Measurements from ENCODE around the gene CHD9.
A peak's percentile ranks its signal among the peaks of the same experiment; 100 is the strongest.

The CHD9 gene

DNA sequence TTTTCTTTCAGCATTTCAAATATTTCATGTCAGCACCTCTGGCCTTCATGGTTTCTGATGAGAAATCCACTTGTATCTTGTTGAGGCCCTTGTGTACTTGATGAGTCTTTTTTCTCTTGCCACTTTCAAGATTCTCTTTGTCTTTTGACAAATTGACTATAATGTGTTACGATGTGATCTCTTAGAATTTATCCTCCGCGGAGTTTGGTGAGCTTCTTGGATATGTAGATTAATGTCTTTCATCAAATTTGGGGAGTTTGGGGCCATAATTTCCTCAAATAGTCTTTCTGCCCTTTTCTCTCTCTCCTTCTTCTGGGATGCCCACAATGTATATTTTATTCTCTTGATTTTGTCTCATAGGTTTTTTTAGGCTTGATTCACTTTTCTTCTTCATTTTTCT, 96.0 kb downstream of the CHD9 start:
- no peak for DNase-seq (ENCODE audit: low read depth)
- H3K4me3 ChIP-seq (ENCODE audit: low read depth, low read length): no peak overlapping the region
- TF ChIP-seq, protein P1, sequence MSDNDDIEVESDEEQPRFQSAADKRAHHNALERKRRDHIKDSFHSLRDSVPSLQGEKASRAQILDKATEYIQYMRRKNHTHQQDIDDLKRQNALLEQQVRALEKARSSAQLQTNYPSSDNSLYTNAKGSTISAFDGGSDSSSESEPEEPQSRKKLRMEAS (IDR thresholded peaks at IDR 0.05; ENCODE audit: low read depth, low read length): no peak
- TF ChIP-seq, protein P2, sequence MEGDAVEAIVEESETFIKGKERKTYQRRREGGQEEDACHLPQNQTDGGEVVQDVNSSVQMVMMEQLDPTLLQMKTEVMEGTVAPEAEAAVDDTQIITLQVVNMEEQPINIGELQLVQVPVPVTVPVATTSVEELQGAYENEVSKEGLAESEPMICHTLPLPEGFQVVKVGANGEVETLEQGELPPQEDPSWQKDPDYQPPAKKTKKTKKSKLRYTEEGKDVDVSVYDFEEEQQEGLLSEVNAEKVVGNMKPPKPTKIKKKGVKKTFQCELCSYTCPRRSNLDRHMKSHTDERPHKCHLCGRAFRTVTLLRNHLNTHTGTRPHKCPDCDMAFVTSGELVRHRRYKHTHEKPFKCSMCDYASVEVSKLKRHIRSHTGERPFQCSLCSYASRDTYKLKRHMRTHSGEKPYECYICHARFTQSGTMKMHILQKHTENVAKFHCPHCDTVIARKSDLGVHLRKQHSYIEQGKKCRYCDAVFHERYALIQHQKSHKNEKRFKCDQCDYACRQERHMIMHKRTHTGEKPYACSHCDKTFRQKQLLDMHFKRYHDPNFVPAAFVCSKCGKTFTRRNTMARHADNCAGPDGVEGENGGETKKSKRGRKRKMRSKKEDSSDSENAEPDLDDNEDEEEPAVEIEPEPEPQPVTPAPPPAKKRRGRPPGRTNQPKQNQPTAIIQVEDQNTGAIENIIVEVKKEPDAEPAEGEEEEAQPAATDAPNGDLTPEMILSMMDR (IDR thresholded peaks at IDR 0.05; ENCODE audit: low read depth, low read length): no peak
- no peak for TF ChIP-seq POLR2A (IDR thresholded peaks at IDR 0.05; ENCODE audit: extremely low read depth, insufficient read length)
- no peak for TF ChIP-seq MYC (IDR thresholded peaks at IDR 0.05; ENCODE audit: low read depth, low read length)

DNA sequence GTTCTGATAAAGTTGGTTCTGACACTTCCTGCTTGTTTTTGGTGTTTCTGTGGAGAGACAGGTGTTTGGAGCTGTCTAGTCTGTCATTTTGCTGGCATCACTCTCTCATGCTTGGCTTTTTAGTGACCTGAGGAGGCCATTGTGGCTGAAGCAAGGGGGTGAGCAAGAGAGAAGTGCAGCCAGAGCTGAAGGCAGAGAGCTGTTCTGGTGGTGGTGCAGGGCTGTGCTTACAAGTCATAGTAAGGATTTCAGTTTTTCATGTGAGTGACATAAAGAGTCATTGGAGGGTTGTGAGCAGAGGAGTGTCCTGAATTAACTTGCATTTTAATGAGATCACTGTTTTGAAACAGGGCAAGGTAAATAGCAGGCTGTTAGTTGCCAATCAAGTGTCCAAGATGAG, 97.5 kb downstream of the CHD9 start:
- DNase-seq (ENCODE audit: low read depth): no peak
- no peak overlapping the region for H3K4me3 ChIP-seq (ENCODE audit: low read depth, low read length)
- TF ChIP-seq, protein P2 (IDR thresholded peaks at IDR 0.05; ENCODE audit: low read depth, low read length): no peak
- TF ChIP-seq POLR2A (IDR thresholded peaks at IDR 0.05; ENCODE audit: extremely low read depth, insufficient read length) (no peak), MYC (IDR thresholded peaks at IDR 0.05; ENCODE audit: low read depth, low read length) (no peak)
- TF ChIP-seq, protein P1 (IDR thresholded peaks at IDR 0.05; ENCODE audit: low read depth, low read length): no peak

DNA sequence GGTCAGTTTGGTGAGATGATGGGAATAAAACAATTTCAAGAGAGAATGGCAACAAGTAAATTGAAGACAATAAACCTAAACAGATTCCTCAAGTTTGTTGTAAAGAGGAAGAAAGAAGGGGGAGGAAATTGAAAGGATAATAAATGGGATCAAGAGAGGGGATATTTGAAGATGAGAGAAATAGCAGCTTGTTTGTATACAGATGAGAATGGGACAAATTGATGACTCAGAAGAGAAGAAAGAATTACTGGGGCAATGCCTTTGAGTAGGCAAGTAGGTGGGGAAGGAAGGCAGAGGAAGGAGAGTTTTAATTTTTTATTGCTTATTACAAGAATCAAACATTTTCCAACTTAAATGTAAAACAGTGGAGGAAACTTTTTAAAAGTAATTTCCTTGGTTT, 98.3 kb downstream of the CHD9 start:
- no peak for DNase-seq (ENCODE audit: low read depth)
- no peak overlapping the region for H3K4me3 ChIP-seq (ENCODE audit: low read depth, low read length)
- TF ChIP-seq, protein P1 (IDR thresholded peaks at IDR 0.05; ENCODE audit: low read depth, low read length): no peak
- TF ChIP-seq, protein P2 (IDR thresholded peaks at IDR 0.05; ENCODE audit: low read depth, low read length): no peak
- TF ChIP-seq MYC (IDR thresholded peaks at IDR 0.05; ENCODE audit: low read depth, low read length): no peak
- no peak for TF ChIP-seq POLR2A (IDR thresholded peaks at IDR 0.05; ENCODE audit: extremely low read depth, insufficient read length)

DNA sequence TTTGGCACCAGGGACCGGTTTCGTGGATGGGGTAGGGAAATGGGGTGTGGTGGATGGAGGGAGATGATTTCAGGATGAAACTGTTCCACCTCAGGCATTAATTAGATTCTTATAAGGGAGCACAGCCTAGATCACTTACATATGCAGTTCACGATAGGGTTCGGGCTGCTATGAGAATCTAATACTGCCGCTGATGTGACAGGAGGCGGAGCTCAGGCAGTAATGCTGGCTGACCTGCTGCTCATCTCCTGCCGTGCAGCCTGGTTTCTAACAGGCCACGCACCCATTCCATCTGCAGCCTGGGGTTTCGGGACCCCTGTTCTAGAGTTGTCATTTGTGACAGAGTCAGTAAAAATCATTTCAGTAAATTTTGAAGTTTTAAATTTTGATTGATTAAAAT, 99.7 kb downstream of the CHD9 start:
- no peak for DNase-seq (ENCODE audit: low read depth)
- H3K4me3 ChIP-seq (ENCODE audit: low read depth, low read length): no peak overlapping the region
- TF ChIP-seq POLR2A (IDR thresholded peaks at IDR 0.05; ENCODE audit: extremely low read depth, insufficient read length) (no peak), MYC (IDR thresholded peaks at IDR 0.05; ENCODE audit: low read depth, low read length) (no peak)
- TF ChIP-seq, protein P2 (IDR thresholded peaks at IDR 0.05; ENCODE audit: low read depth, low read length): no peak
- TF ChIP-seq, protein P1 (IDR thresholded peaks at IDR 0.05; ENCODE audit: low read depth, low read length): no peak

DNA sequence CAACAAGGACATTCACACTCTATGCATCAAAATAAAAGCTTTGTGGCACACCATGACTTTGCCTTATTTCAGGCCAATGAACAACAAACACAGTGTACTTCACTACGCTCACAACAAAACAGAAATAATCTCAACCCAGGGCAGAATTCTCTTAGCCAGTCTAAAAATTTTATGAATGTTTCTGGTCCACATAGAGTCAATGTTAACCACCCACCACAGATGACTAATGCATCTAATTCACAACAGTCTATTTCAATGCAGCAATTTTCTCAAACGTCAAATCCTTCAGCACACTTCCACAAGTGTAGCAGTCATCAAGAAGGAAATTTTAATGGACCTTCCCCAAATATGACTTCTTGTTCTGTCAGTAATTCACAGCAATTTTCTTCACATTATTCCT, 101.7 kb downstream of the CHD9 start:
- TF ChIP-seq POLR2A (IDR thresholded peaks at IDR 0.05; ENCODE audit: extremely low read depth, insufficient read length) (no peak), MYC (IDR thresholded peaks at IDR 0.05; ENCODE audit: low read depth, low read length) (no peak)

DNA sequence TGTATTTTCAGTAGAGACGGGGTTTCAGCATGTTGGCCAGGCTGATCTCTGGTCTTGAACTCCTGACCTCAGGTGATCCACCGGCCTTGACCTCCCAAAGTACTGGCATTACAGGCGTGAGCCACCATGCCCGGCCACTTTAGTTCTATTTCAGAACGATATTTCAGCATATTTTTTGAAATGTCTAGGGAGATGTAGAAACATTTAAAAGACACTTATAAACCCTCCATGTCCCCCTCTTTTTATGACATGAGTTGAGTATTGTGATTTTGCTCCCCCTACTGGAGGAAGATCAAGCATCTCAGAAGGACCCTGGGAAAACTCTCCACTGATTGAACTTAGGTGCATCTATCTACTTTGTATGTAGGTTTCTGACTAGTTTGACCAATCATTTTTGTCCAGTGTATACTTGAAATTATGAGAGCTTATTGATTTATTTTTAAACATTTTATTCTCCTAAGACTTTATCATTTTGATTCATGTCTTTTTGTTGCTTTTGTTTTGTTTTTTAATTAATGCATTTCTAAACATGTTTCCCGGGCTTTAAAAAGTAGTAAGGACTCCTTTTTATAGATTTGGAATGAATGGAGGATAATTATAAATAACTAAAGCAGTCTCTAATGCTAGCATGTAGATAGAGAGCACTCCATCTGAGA, 105.1 kb downstream of the CHD9 start:
- no peak overlapping the region for H3K4me3 ChIP-seq (ENCODE audit: low read depth, low read length)
- TF ChIP-seq, protein P2 (IDR thresholded peaks at IDR 0.05; ENCODE audit: low read depth, low read length): peak; percentile 77
- no peak for TF ChIP-seq POLR2A (IDR thresholded peaks at IDR 0.05; ENCODE audit: extremely low read depth, insufficient read length)
- DNase-seq (ENCODE audit: low read depth): peak; percentile 77

More for the DNA sequence above, 101.7 kb downstream of the CHD9 start:
- DNase-seq (ENCODE audit: low read depth): no peak
- no peak overlapping the region for H3K4me3 ChIP-seq (ENCODE audit: low read depth, low read length)
